Adrenal gland (tissue), 12 donors: ENCODE results near the gene TIMM8A. TPM values are rescaled to one million over a fixed set of nuclear protein-coding genes. Genes with fewer than 3 reads are reported as not detected.

Experiments used
- DNase-seq, 7 donors: peaks; one replicate each; pipeline ENCODE4 v3.0.0-alpha.2; 2019 to 2020
- H3K27ac ChIP-seq, 5 donors: fragments of 200-600 bp; sonication (generic) in 4 of 5; 1 replicate in 3 of 5; 2 replicates in 2 of 5; pipeline versions ENCODE4 v1.5.1 to v1.8.0; 2016 to 2020; ENCODE audit warnings: mild to moderate bottlenecking in 1 of 5
- H3K27me3 ChIP-seq: fragments of 200-600 bp; 2 replicates; pipeline ENCODE4 v1.8.0; 2021
- H3K36me3 ChIP-seq, 2 donors: fragments of 200-600 bp; replicated peaks in 1 of 2; 1 replicate in 1 of 2; 2 replicates in 1 of 2; pipeline versions ENCODE4 v1.5.1 to v1.8.0; 2018 to 2022
- H3K4me1 ChIP-seq, 2 donors: fragments of 200-600 bp; replicated peaks in 1 of 2; 1 replicate in 1 of 2; 2 replicates in 1 of 2; pipeline versions ENCODE4 v1.5.1 to v1.8.0; 2018 to 2021
- H3K4me3 ChIP-seq, 4 donors: fragments of 200-600 bp; sonication (generic) in 3 of 4; one replicate each; pipeline ENCODE4 v1.5.1; 2016 to 2018
- H3K9me3 ChIP-seq, 3 donors: fragments of 200-600 bp; sonication (generic) in 1 of 3; replicated peaks in 1 of 3; 1 replicate in 2 of 3; 2 replicates in 1 of 3; pipeline versions ENCODE4 v1.5.1 to v1.8.0; 2016 to 2021
- CTCF ChIP-seq, 6 experiments: fragments of 450-650 bp in 4 of 6; fragments of 200-600 bp in 2 of 6; sonication (generic) in 1 of 6; IDR thresholded peaks; 1 replicate in 5 of 6; 2 replicates in 1 of 6; pipeline versions ENCODE4 v1.5.1 to v1.8.0; 2016 to 2021; ENCODE audit warnings: antibody characterized with exemption in 6 of 6, mild to moderate bottlenecking in 2 of 6, moderate library complexity in 1 of 6
- POLR2A ChIP-seq, 2 donors: fragments of 450-650 bp; IDR thresholded peaks; one replicate each; pipeline ENCODE4 v1.6.1; 2017; ENCODE audit warnings: antibody characterized with exemption in 2 of 2, mild to moderate bottlenecking in 2 of 2, moderate library complexity in 1 of 2
- WGBS, 4 donors: extraction: QIAGEN DNeasy Blood & Tissue Kit in 2 of 4; methylation state at CpG; one replicate each; pipeline versions ENCODE4 v1.1.5 to v1.1.7; 2013 to 2017; 5-methylcytosine and 5-hydroxymethylcytosine counted together
- intact Hi-C, 2 donors: fragments of 100-400 bp; cut with DNase I; formaldehyde crosslinking; loops; one replicate each; pipeline versions ENCODE4 v1.14.1 to v1.15.0; 2022 to 2023
- polyA plus RNA-seq, 3 donors: library from polyadenylated mRNA; stranded (reverse); fragments of 200-250 nt in 2 of 3; fragments of 350-450 nt in 1 of 3; fragmentation: Illumina TruSeq in 1 of 3; extraction: RNeasy Lipid Tissue Mini Kit (QIAGEN cat#74804) in 1 of 3; gene quantifications; one replicate each; pipeline ENCODE4 v1.2.3, GENCODE V29; 2013 to 2014
- total RNA-seq, 9 donors: library from RNA; depleted of rRNA in 4 of 9; stranded (reverse); fragments of >200 nt in 4 of 9; fragments of 120-200 nt in 1 of 9; fragmentation: NEBNext Ultra II Directional in 1 of 9; extraction: Animal tissue kit (Norgen Biotek cat#: 25700) in 1 of 9; gene quantifications; one replicate each; pipeline versions ENCODE4 v1.1.0 to v1.2.4, GENCODE V29; 2013 to 2023
- donor health status: healthy with polysubstance abuse.
- donor health status: Bipolar disorder and iron deficiency.
- donor health status: DM: yes; HTN: yes; CAD: no.
- donor health status: DM: no; HTN: no; CAD: no.
- donor health status: DM: no; HTN: no; CAD: no.
- donor health status: DM: yes; HTN: yes; CAD: no.

The TIMM8A gene
- total and polyA plus RNA-seq, 12 donors = 1.5 to 14.9 (median 6.8) TPM

- Histone ChIP-seq H3K4me1 (no peaks in the 10 kb centered on the region), H3K27me3 (no peaks in the 10 kb centered on the region), H3K27ac (no peak overlapping the region), H3K36me3 (no peaks in the 10 kb centered on the region), H3K9me3 (no peaks in the 10 kb centered on the region), H3K4me3 (no peak overlapping the region)
- TF ChIP-seq POLR2A (IDR thresholded peaks at IDR 0.05) = no peak
- no peak for TF ChIP-seq CTCF (IDR thresholded peaks at IDR 0.05)
- DNase-seq = no peak
- WGBS, 4 donors = 51 to 64% (median 57%) methylated on average over 3 to 4 of the region's 4 CpGs
- intact Hi-C loops = no loop called here
These were observed 35.2 kb upstream of the TIMM8A start for GRCh38 chrX:101383679-101384205.

GRCh38 chrX:101377547-101377946, 29.0 kb upstream of the TIMM8A start:
- WGBS, 4 donors = 42 to 74% (median 51%) methylated on average over 1 of the region's 1 CpG
- TF ChIP-seq CTCF (IDR thresholded peaks at IDR 0.05) = no peak
- TF ChIP-seq POLR2A (IDR thresholded peaks at IDR 0.05) = no peak
- Histone ChIP-seq H3K4me3 (no peak overlapping the region), H3K4me1 (no peaks in the 10 kb centered on the region), H3K27ac (no peak overlapping the region), H3K36me3 (no peaks in the 10 kb centered on the region), H3K9me3 (no peaks in the 10 kb centered on the region), H3K27me3 (peaks cover 5% of the 10 kb centered on the region)
- no peak for DNase-seq
- intact Hi-C loops = no loop called here

- peaks cover 27% of the 10 kb centered on the region for H3K27me3 ChIP-seq
- no peak for DNase-seq
- no peaks in the 10 kb centered on the region for H3K9me3 ChIP-seq
- intact Hi-C loops = no loop called here
- no peak overlapping the region for H3K27ac ChIP-seq
- TF ChIP-seq POLR2A (IDR thresholded peaks at IDR 0.05) = no peak
- TF ChIP-seq CTCF (IDR thresholded peaks at IDR 0.05) = no peak
- WGBS, 4 donors = 39 to 63% (median 50%) methylated on average over 3 of the region's 3 CpGs
- H3K4me3 ChIP-seq = no peak overlapping the region
- no peaks in the 10 kb centered on the region for H3K36me3 ChIP-seq
- no peaks in the 10 kb centered on the region for H3K4me1 ChIP-seq
These were observed 22.5 kb upstream of the TIMM8A start for GRCh38 chrX:101370888-101371504.

- Histone ChIP-seq H3K9me3 (no peaks in the 10 kb centered on the region), H3K36me3 (no peaks in the 10 kb centered on the region), H3K27me3 (peaks cover 27% of the 10 kb centered on the region), H3K4me1 (no peaks in the 10 kb centered on the region), H3K4me3 (no peak overlapping the region), H3K27ac (no peak overlapping the region)
- WGBS, 4 donors = 56 to 69% (median 67%) methylated on average over 6 of the region's 6 CpGs
- TF ChIP-seq CTCF (IDR thresholded peaks at IDR 0.05) = no peak
- TF ChIP-seq POLR2A (IDR thresholded peaks at IDR 0.05) = no peak
- DNase-seq = no peak
- intact Hi-C loops = no loop called here
These were observed 21.1 kb upstream of the TIMM8A start for GRCh38 chrX:101369687-101370086.
